CD14-positive monocyte (primary cell): ENCODE results near the gene CEACAM7. TPM values are rescaled to one million over a fixed set of nuclear protein-coding genes. Genes with fewer than 3 reads are reported as not detected.

Source experiments
- DNase-seq, 3 donors: peaks; one replicate each; pipeline ENCODE4 v3.0.0-alpha.2; 2011 to 2022
- H2AFZ ChIP-seq: 2 replicates; pipeline ENCODE4 v1.6.0; 2012; ENCODE audit warnings: mild to moderate bottlenecking, low read depth, low read length, inconsistent platforms; ENCODE audit not compliant: insufficient read depth, poor library complexity, severe bottlenecking
- H3K27ac ChIP-seq, 2 donors: 1 replicate in 1 of 2; 2 replicates in 1 of 2; pipeline ENCODE4 v1.5.1; 2012 to 2013; ENCODE audit warnings: low read length in 2 of 2, control low read depth in 1 of 2, inconsistent platforms in 1 of 2, low read depth in 1 of 2, mild to moderate bottlenecking in 1 of 2
- H3K27me3 ChIP-seq, 2 donors: one replicate each; pipeline versions ENCODE4 v1.6.0 to v1.6.1; 2011 to 2013; ENCODE audit warnings: low read length in 2 of 2; ENCODE audit not compliant: control insufficient read depth in 2 of 2, insufficient read depth in 2 of 2
- H3K36me3 ChIP-seq, 2 donors: replicated peaks in 1 of 2; 1 replicate in 1 of 2; 2 replicates in 1 of 2; pipeline versions ENCODE4 v1.5.1 to v1.6.1; 2012 to 2013; ENCODE audit warnings: low read length in 2 of 2, control low read depth in 1 of 2, inconsistent platforms in 1 of 2, mild to moderate bottlenecking in 1 of 2; ENCODE audit not compliant: insufficient read depth in 2 of 2, control insufficient read depth in 1 of 2
- H3K4me1 ChIP-seq, 2 donors: 1 replicate in 1 of 2; 2 replicates in 1 of 2; pipeline versions ENCODE4 v1.5.1 to v1.6.1; 2012 to 2013; ENCODE audit warnings: low read length in 2 of 2, control low read depth in 1 of 2, inconsistent platforms in 1 of 2, mild to moderate bottlenecking in 1 of 2, moderate library complexity in 1 of 2; ENCODE audit not compliant: insufficient read depth in 2 of 2, control insufficient read depth in 1 of 2
- H3K4me2 ChIP-seq: replicated peaks from 2 replicates; pipeline ENCODE3; 2012; ENCODE audit warnings: low read length, moderate library complexity, mild to moderate bottlenecking; ENCODE audit not compliant: poor library complexity, severe bottlenecking; ENCODE audit errors: extremely low read depth
- H3K4me3 ChIP-seq, 3 experiments: fragments of 200-600 bp in 1 of 3; sonication (generic) in 1 of 3; replicated peaks in 1 of 3; 1 replicate in 2 of 3; 2 replicates in 1 of 3; pipeline ENCODE4 v1.5.1; 2011 to 2013; ENCODE audit warnings: low read length in 3 of 3, mild to moderate bottlenecking in 3 of 3, control low read depth in 2 of 3, low read depth in 2 of 3, inconsistent platforms in 1 of 3, moderate library complexity in 1 of 3
- H3K79me2 ChIP-seq: 2 replicates; pipeline ENCODE4 v1.6.0; 2012; ENCODE audit warnings: mild to moderate bottlenecking, control low read depth, inconsistent platforms, low read length, moderate library complexity; ENCODE audit not compliant: insufficient read depth
- H3K9ac ChIP-seq: 2 replicates; pipeline ENCODE4 v1.6.0; 2017; ENCODE audit warnings: low read length, mild to moderate bottlenecking; ENCODE audit not compliant: insufficient read depth, poor library complexity, severe bottlenecking
- H3K9me3 ChIP-seq, 2 donors: replicated peaks in 1 of 2; 1 replicate in 1 of 2; 2 replicates in 1 of 2; pipeline versions ENCODE4 v1.5.1 to v1.6.1; 2012 to 2013; ENCODE audit warnings: low read length in 2 of 2, control low read depth in 1 of 2; ENCODE audit not compliant: control insufficient read depth in 1 of 2, insufficient read depth in 1 of 2
- H4K20me1 ChIP-seq: 2 replicates; pipeline ENCODE4 v1.6.0; 2012; ENCODE audit warnings: mild to moderate bottlenecking, low read length, control low read depth, moderate library complexity; ENCODE audit not compliant: insufficient read depth
- H3K27ac Mint-ChIP-seq, 7 donors: one replicate each; pipeline ENCODE4 v1.8.0; 2020; ENCODE audit warnings: mild to moderate bottlenecking in 7 of 7, mixed read lengths in 7 of 7, moderate library complexity in 6 of 7, inconsistent platforms in 2 of 7
- H3K27me3 Mint-ChIP-seq, 3 donors: one replicate each; pipeline ENCODE4 v1.8.0; 2021 to 2022; ENCODE audit warnings: low read depth in 3 of 3, mild to moderate bottlenecking in 3 of 3, mixed read lengths in 3 of 3, moderate library complexity in 3 of 3, inconsistent platforms in 1 of 3
- H3K36me3 Mint-ChIP-seq, 2 donors: one replicate each; pipeline ENCODE4 v1.8.0; 2020; ENCODE audit warnings: mixed read lengths in 2 of 2, inconsistent platforms in 1 of 2, mild to moderate bottlenecking in 1 of 2
- H3K4me1 Mint-ChIP-seq: one replicate; pipeline ENCODE4 v1.8.0; 2020; ENCODE audit warnings: mild to moderate bottlenecking, mixed read lengths
- H3K4me3 Mint-ChIP-seq, 2 donors: one replicate each; pipeline ENCODE4 v1.8.0; 2020; ENCODE audit warnings: mild to moderate bottlenecking in 2 of 2, mixed read lengths in 2 of 2, moderate library complexity in 1 of 2
- H3K9me3 Mint-ChIP-seq, 7 donors: one replicate each; pipeline ENCODE4 v1.8.0; 2020 to 2022; ENCODE audit warnings: mixed read lengths in 7 of 7, mild to moderate bottlenecking in 6 of 7, moderate library complexity in 6 of 7, inconsistent platforms in 2 of 7
- WGBS: methylation state at CpG from one replicate; pipeline ENCODE4 v1.1.5; 2013; ENCODE audit warnings: missing lambda C conversion rate; ENCODE audit not compliant: insufficient coverage; 5-methylcytosine and 5-hydroxymethylcytosine counted together
- intact Hi-C, 2 donors: fragments of 100-400 bp; cut with micrococcal nuclease; formaldehyde crosslinking; loops; one replicate each; pipeline versions ENCODE4 v1.15.0 to v1.15.1; 2023
- polyA plus RNA-seq, 3 donors: library from polyadenylated mRNA; depleted of rRNA in 1 of 3; unstranded in 2 of 3; stranded (reverse) in 1 of 3; fragments of 300-500 nt in 2 of 3; fragments of >200 nt in 1 of 3; fragmentation: Illumina TruSeq in 2 of 3; gene quantifications; 1 replicate in 2 of 3; 2 replicates in 1 of 3; pipeline ENCODE4 v1.2.3, GENCODE V29; 2012 to 2021
- TF ChIP-seq, protein P1 (sequence below): fragments of 200-600 bp; IDR thresholded peaks from one replicate; pipeline ENCODE4 v1.8.0; 2022; ENCODE audit warnings: antibody characterized with exemption, mild to moderate bottlenecking

Gene CEACAM7
- polyA plus RNA-seq, 3 donors = not detected

- 87% methylated on average over 10 of the region's 13 CpGs for WGBS
- H3K9ac ChIP-seq = no peak overlapping the region
- peaks cover 13% of the 10 kb centered on the region for H3K4me1 Mint-ChIP-seq
- no peaks in the 10 kb centered on the region for H3K9me3 ChIP-seq
- no peak overlapping the region for H2AFZ ChIP-seq
- peaks cover 0 to 2% (median 0%) of the 10 kb centered on the region in 7 donors for H3K9me3 Mint-ChIP-seq
- no peaks in the 10 kb centered on the region for H4K20me1 ChIP-seq
- H3K4me2 ChIP-seq = no peak overlapping the region
- H3K27ac ChIP-seq = no peak overlapping the region
- no peak overlapping the region for H3K4me3 ChIP-seq
- no peaks in the 10 kb centered on the region for H3K79me2 ChIP-seq
- H3K36me3 Mint-ChIP-seq = no peaks in the 10 kb centered on the region
- no peak overlapping the region for H3K27ac Mint-ChIP-seq
- no peaks in the 10 kb centered on the region for H3K36me3 ChIP-seq
- TF ChIP-seq, protein P1, sequence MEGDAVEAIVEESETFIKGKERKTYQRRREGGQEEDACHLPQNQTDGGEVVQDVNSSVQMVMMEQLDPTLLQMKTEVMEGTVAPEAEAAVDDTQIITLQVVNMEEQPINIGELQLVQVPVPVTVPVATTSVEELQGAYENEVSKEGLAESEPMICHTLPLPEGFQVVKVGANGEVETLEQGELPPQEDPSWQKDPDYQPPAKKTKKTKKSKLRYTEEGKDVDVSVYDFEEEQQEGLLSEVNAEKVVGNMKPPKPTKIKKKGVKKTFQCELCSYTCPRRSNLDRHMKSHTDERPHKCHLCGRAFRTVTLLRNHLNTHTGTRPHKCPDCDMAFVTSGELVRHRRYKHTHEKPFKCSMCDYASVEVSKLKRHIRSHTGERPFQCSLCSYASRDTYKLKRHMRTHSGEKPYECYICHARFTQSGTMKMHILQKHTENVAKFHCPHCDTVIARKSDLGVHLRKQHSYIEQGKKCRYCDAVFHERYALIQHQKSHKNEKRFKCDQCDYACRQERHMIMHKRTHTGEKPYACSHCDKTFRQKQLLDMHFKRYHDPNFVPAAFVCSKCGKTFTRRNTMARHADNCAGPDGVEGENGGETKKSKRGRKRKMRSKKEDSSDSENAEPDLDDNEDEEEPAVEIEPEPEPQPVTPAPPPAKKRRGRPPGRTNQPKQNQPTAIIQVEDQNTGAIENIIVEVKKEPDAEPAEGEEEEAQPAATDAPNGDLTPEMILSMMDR = no peak
- peaks cover 27 to 47% (median 33%) of the 10 kb centered on the region in 3 donors for H3K27me3 Mint-ChIP-seq
- intact Hi-C loops = no loop called here
- peaks cover 0 to 21% of the 10 kb centered on the region in 2 donors for H3K27me3 ChIP-seq
- H3K4me3 Mint-ChIP-seq = peak overlapping the region in 1 of 2 donors; percentile 60
- peaks cover 11 to 15% of the 10 kb centered on the region in 2 donors for H3K4me1 ChIP-seq
- DNase-seq = no peak
Measured at GRCh38 chr19:41700381-41701195, 12.5 kb upstream of the CEACAM7 start.

GRCh38 chr19:41699968-41700323 is 11.9 kb upstream of the CEACAM7 start:
- WGBS = 50% methylated on average over 1 of the region's 2 CpGs
- Histone ChIP-seq H4K20me1 (no peaks in the 10 kb centered on the region), H3K4me3 (no peak overlapping the region), H3K27me3 (peaks cover 0 to 20% of the 10 kb centered on the region in 2 donors), H3K36me3 (no peaks in the 10 kb centered on the region), H3K4me1 (peaks cover 11 to 15% of the 10 kb centered on the region in 2 donors), H3K4me2 (no peak overlapping the region), H2AFZ (no peak overlapping the region), H3K79me2 (no peaks in the 10 kb centered on the region), H3K9ac (no peak overlapping the region), H3K9me3 (no peaks in the 10 kb centered on the region), H3K27ac (no peak overlapping the region)
- Mint-ChIP-seq H3K4me3 (peak overlapping the region in 1 of 2 donors; percentile 60), H3K4me1 (peaks cover 13% of the 10 kb centered on the region), H3K27ac (no peak overlapping the region), H3K9me3 (peaks cover 0 to 2% (median 0%) of the 10 kb centered on the region in 7 donors), H3K36me3 (no peaks in the 10 kb centered on the region), H3K27me3 (peaks cover 29 to 46% (median 39%) of the 10 kb centered on the region in 3 donors)
- no peak for DNase-seq
- TF ChIP-seq, protein P1 = no peak
- intact Hi-C loops = no loop called here
